ENCODE results near the gene PPP1R3C.

The PPP1R3C gene

GRCh38 chr10:91601212-91601611 is 31.7 kb downstream of the PPP1R3C start:
- DNase-seq (ENCODE audit: low read depth): no peak

DNA sequence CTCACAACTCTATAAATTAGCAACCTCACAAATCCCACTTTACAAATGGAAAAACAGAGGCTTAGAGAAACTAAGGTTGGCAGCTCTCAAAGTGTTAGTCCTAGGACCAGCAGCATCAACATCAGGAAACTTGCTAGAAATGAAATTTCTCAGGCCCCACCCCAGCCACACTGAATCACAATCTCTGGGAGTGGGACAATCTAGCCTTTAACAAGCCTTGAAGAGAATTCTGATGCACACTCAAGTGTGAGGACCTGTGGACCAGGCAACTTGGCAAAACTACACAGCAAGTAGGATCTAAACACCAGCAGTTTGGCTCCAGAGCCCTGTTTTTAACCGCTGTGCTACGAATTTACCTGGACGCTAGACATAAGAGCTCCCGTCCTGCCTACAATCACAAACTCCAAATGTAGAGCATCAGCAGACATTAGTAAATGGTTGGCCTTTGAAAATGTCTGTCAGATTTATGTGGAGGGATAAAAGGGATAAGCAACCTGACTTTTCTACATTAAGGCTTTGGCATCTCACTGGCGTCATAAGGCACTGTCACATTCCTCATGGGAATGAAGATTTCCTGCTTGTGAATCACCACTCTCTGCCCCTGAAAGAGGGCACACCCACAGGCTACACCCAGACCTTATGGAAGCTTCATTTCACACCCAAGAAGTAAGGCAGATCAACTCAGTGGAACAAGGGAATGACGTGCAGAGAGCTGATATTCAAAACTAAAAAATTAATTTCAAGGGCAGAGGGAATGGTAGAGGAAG is 34.5 kb downstream of the PPP1R3C start:
- DNase-seq (ENCODE audit: low read depth): no peak

DNA sequence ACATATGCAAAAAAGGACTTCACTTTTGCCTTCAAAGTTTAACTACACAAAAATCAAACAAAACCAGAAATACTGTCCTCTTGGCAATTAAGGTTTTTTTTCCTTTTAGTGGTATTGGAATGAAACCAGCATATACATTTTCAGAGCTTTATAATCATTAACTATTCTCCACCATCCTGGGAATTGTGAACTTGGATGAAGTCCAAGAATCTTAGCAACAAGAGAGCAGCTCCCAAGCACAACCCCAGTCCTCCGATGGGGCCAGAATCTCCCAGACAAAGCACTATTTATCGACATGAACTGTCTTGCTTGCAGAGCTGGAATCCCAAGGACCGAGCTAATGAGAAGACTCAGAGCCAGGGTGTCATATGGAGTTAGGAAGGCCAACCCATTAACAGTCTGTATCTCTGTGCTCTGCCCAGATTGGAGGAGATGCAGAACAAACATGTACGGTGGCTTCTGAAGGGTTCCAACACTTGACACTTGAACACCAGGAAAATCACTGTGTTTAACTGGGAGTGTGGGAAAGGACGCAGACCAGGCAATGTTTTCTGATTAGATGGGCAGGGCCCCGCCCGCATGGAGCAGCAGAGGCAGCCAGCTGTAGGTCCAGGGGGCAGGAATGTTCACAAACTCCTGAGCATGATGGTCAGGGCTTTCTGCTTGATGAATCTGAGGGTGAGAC is 35.5 kb downstream of the PPP1R3C start:
- no peak for DNase-seq (ENCODE audit: low read depth)

DNA sequence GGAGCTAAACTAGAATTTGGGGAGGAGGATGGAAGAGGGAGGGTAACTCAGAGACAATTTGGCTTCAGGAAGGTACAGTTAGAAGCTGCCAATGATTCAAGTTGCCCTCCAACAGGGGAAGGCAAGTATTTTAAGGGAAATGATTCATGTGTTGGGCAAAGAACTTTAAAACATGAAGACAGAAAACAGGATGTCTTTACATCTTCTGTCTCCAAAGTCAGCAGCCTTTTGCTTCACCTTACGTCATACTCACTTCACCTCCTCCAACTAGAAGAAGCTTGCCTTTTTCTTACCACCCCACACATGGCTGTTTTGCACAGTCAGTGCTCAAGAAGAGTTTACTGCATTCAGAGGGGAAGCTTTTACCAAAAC is 36.1 kb downstream of the PPP1R3C start:
- no peak for DNase-seq (ENCODE audit: low read depth)

DNA sequence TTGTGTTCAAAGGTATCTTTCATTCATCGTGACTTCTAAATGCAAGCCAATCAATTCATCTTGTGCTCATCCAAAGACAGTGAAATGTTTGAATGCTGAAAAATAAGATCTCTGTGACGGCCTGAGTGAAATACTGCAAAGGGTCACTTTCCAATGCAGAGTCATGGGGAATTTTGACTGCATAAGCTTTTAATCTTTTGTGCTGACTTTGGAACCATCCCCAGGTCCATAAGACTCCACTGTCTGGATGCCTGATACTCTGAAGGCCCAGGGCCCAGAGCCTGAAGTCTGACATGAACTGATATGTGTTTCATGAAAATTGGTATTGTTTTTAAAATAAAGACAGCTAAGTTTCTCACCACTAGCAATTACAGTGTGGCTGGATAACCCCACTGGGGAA is 39.0 kb downstream of the PPP1R3C start:
- DNase-seq (ENCODE audit: low read depth): no peak

- no peak for DNase-seq (ENCODE audit: low read depth)
These were observed 39.5 kb downstream of the PPP1R3C start for GRCh38 chr10:91593366-91593765.

- no peak for DNase-seq (ENCODE audit: low read depth)
These were observed 40.5 kb downstream of the PPP1R3C start for GRCh38 chr10:91592266-91592975.

GRCh38 chr10:91591797-91592174 is 41.1 kb downstream of the PPP1R3C start:
- DNase-seq (ENCODE audit: low read depth): no peak

- no peak for DNase-seq (ENCODE audit: low read depth)
These were observed 41.7 kb downstream of the PPP1R3C start for GRCh38 chr10:91590904-91591796.

GRCh38 chr10:91590142-91590903 is 42.5 kb downstream of the PPP1R3C start:
- DNase-seq (ENCODE audit: low read depth): no peak

- DNase-seq (ENCODE audit: low read depth): no peak
These were observed 43.2 kb downstream of the PPP1R3C start for GRCh38 chr10:91589658-91590035.

- no peak for DNase-seq (ENCODE audit: low read depth)
These were observed 43.7 kb downstream of the PPP1R3C start for GRCh38 chr10:91589015-91589657.

DNA sequence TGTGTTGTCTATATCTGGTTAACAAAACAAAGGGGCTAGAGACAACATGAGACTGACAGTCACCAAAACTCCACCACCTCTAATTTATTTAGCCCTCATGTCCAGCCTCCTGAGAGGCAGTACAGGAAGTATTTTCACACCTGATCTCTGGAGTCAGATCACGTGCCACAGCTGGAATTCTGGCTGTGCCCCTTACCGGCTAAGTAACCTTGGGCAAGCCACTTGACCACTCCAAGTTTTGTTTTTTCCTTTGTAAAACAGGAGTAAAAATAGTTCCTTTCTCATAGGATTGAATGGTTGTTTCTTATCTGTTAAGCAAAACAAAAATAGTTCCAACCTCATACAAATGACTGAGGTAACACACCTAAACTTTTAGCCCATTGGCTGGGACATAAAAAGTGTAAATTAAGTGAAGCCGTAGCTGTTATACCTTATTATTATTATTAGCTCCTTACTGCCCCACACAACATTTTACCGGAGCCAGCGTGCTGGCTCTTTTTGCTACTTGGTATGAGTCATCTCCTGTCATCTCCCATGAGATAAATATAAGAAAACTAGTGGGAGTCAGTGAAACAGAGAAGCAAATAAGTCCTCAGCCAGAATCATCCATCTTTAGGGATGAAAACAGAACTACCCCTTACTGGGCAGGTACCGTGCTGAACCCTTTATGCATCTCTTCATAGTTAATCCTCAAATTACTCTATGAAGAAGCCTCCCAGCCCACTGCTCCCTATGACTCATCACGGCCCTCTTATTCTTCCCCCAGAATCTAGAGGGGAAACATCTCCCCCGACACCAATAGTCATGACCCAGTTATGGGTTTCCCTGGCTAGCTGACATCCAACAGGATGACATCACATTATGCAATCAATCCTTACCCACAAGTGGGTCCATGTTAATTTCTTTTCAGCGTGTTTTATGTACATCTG is 44.9 kb downstream of the PPP1R3C start:
- DNase-seq (ENCODE audit: low read depth): no peak

DNA sequence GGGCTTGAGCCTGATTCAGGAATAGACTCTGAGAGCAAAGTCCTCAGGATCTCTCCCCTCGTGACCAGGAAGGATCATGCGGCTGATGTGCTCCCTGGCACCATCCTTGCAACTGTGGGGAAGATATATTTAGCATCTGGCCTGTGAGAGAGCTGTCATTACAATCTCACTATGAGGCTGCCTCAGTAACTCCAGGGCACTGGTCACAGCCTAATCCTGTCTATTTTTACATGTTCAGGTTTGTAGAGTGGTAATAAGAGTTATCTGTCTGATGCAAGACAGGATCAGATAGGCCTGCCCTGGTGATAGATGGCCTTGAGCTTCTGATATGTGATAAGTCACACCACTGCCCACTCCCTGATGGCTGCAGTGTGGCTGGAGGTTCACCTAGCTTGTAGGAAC is 50.7 kb downstream of the PPP1R3C start:
- no peak for DNase-seq (ENCODE audit: low read depth)

GRCh38 chr10:91579329-91579985 is 53.4 kb downstream of the PPP1R3C start:
- no peak for DNase-seq (ENCODE audit: low read depth)
